ENCODE measurements around the gene CLK3.

The CLK3 gene

GRCh38 chr15:74676801-74677200, 61.2 kb downstream of the CLK3 start:
- no peaks in the 10 kb centered on the region for H3K27me3 ChIP-seq (ENCODE audit: control insufficient read depth, insufficient read depth, low read length, poor library complexity, severe bottlenecking)
- peaks cover 10% of the 10 kb centered on the region for H3K36me3 ChIP-seq (ENCODE audit: control insufficient read depth, insufficient read depth, low read length)
- H3K9me3 ChIP-seq (ENCODE audit: control insufficient read depth, low read length): no peaks in the 10 kb centered on the region
- WGBS, 2 experiments: 91% methylated on average over 5 to 7 of the region's 7 CpGs
- H3K4me1 ChIP-seq (ENCODE audit: control insufficient read depth, insufficient read depth, low read length): no peaks in the 10 kb centered on the region
- no peak overlapping the region for H3K4me3 ChIP-seq (ENCODE audit: insufficient read depth, low read depth, low read length)
- no peak overlapping the region for H3K27ac ChIP-seq (ENCODE audit: insufficient read depth, low read depth, low read length, poor library complexity, severe bottlenecking)

Measured in ectodermal cell (in vitro differentiated cells).